IMR-90 (cell line): ENCODE results near the gene NME4. TPM values are rescaled to one million over a fixed set of nuclear protein-coding genes. Genes with fewer than 3 reads are reported as not detected.

Source experiments
- ATAC-seq: fragments of 200-7000 bp; cut with Tn5 transposase; 2 replicates; pipeline ENCODE4 v1.9.1; 2020; ENCODE audit warnings: low read depth, mild to moderate bottlenecking, moderate library complexity
- BruUV-seq: library from RNA; stranded (reverse); fragments of 400-500 nt; replicated peaks from 2 replicates; lab custom pipeline; 2021; lab: Mats Ljungman, UMichigan
- CTCF ChIA-PET: fragments of 300-600 bp; formaldehyde crosslinking; extraction: SDS; loops from one replicate; lab custom pipeline; 2021; ENCODE audit warnings: antibody characterized with exemption; lab: Yijun Ruan, JAX
- POLR2A ChIA-PET: fragments of 300-600 bp; sonication (Branson Sonifier 250); formaldehyde crosslinking; loops from one replicate; lab custom pipeline; 2022; ENCODE audit warnings: antibody characterized with exemption; ENCODE audit not compliant: unreplicated experiment; lab: Charles Lee
- DNase-seq: peaks from one replicate; pipeline ENCODE4 v3.0.0; 2013
- H2AFZ ChIP-seq: replicated peaks from 2 replicates; pipeline ENCODE3; 2013; ENCODE audit warnings: low read length, mild to moderate bottlenecking; ENCODE audit not compliant: poor library complexity
- H2AK5ac ChIP-seq: 2 replicates; pipeline ENCODE4 v1.6.1; 2013; ENCODE audit warnings: low read depth, low read length, inconsistent platforms
- H2AK9ac ChIP-seq: replicated peaks from 2 replicates; pipeline ENCODE3; 2013; ENCODE audit warnings: mild to moderate bottlenecking, low read depth, low read length, moderate library complexity; ENCODE audit not compliant: poor library complexity
- H2BK120ac ChIP-seq: 2 replicates; pipeline ENCODE4 v1.6.1; 2013; ENCODE audit warnings: low read depth, low read length, inconsistent platforms
- H2BK15ac ChIP-seq: 3 replicates; pipeline ENCODE4 v1.6.1; 2013; ENCODE audit warnings: low read depth, low read length, inconsistent platforms
- H2BK20ac ChIP-seq: 2 replicates; pipeline ENCODE4 v1.6.1; 2013; ENCODE audit warnings: low read depth, mild to moderate bottlenecking, inconsistent platforms, low read length, moderate library complexity
- H2BK5ac ChIP-seq: 2 replicates; pipeline ENCODE4 v1.6.1; 2013; ENCODE audit warnings: mild to moderate bottlenecking, low read depth, low read length, inconsistent platforms; ENCODE audit not compliant: poor library complexity, severe bottlenecking
- H3K14ac ChIP-seq: replicated peaks from 2 replicates; pipeline ENCODE4 v1.6.1; 2013; ENCODE audit warnings: low read depth, low read length, inconsistent platforms
- H3K18ac ChIP-seq: 2 replicates; pipeline ENCODE4 v1.6.1; 2013; ENCODE audit warnings: low read depth, low read length, control low read depth
- H3K23ac ChIP-seq: 2 replicates; pipeline ENCODE4 v1.6.1; 2013; ENCODE audit warnings: low read depth, low read length, inconsistent platforms
- H3K27ac ChIP-seq: 2 replicates; pipeline ENCODE4 v1.5.1; 2013; ENCODE audit warnings: mild to moderate bottlenecking, control low read depth, low read length; ENCODE audit not compliant: insufficient read depth
- H3K27me3 ChIP-seq: 2 replicates; pipeline ENCODE4 v1.6.1; 2013; ENCODE audit warnings: low read length; ENCODE audit not compliant: control insufficient read depth, insufficient read depth
- H3K36me3 ChIP-seq: 2 replicates; pipeline ENCODE4 v1.6.1; 2013; ENCODE audit warnings: low read length, mixed read lengths; ENCODE audit not compliant: control insufficient read depth, insufficient read depth
- H3K4ac ChIP-seq: 2 replicates; pipeline ENCODE4 v1.6.1; 2013; ENCODE audit warnings: low read depth, low read length, inconsistent platforms
- H3K4me1 ChIP-seq: 2 replicates; pipeline ENCODE4 v1.6.1; 2013; ENCODE audit warnings: low read length, mixed read lengths; ENCODE audit not compliant: control insufficient read depth, insufficient read depth
- H3K4me2 ChIP-seq: 2 replicates; pipeline ENCODE4 v1.6.1; 2013; ENCODE audit warnings: low read depth, mild to moderate bottlenecking, control low read depth, low read length, moderate library complexity
- H3K4me3 ChIP-seq: 2 replicates; pipeline ENCODE4 v1.5.1; 2013; ENCODE audit warnings: low read depth, mild to moderate bottlenecking, control low read depth, low read length, moderate library complexity; ENCODE audit not compliant: insufficient read depth
- H3K56ac ChIP-seq: 2 replicates; pipeline ENCODE4 v1.6.1; 2013; ENCODE audit warnings: low read length, inconsistent platforms; ENCODE audit not compliant: insufficient read depth; ENCODE audit errors: extremely low read depth
- H3K79me1 ChIP-seq, 2 experiments: 2 replicates each; pipeline ENCODE4 v1.6.1; 2013; ENCODE audit warnings: low read length in 2 of 2, inconsistent platforms in 1 of 2, low read depth in 1 of 2
- H3K9ac ChIP-seq: 2 replicates; pipeline ENCODE4 v1.6.1; 2013; ENCODE audit warnings: low read depth, low read length, control low read depth
- H3K9me1 ChIP-seq: 2 replicates; pipeline ENCODE4 v1.6.1; 2013; ENCODE audit warnings: low read length, inconsistent platforms; ENCODE audit not compliant: insufficient read depth
- H3K9me3 ChIP-seq: 2 replicates; pipeline ENCODE4 v1.6.1; 2013; ENCODE audit warnings: low read length; ENCODE audit not compliant: control insufficient read depth, insufficient read depth
- H4K20me1 ChIP-seq: 2 replicates; pipeline ENCODE4 v1.6.1; 2013; ENCODE audit warnings: low read length, inconsistent platforms; ENCODE audit not compliant: insufficient read depth
- H4K5ac ChIP-seq: 2 replicates; pipeline ENCODE4 v1.6.1; 2013; ENCODE audit warnings: mild to moderate bottlenecking, low read depth, low read length, control low read depth
- H4K8ac ChIP-seq, 2 experiments: 2 replicates each; pipeline ENCODE4 v1.6.1; 2013; ENCODE audit warnings: low read depth in 2 of 2, low read length in 2 of 2, control low read depth in 1 of 2, inconsistent platforms in 1 of 2
- H4K91ac ChIP-seq: 2 replicates; pipeline ENCODE4 v1.6.1; 2013; ENCODE audit warnings: low read depth, low read length, inconsistent platforms; ENCODE audit not compliant: insufficient read depth
- BHLHE40 ChIP-seq: fragments of 150-350 bp; IDR thresholded peaks from 2 replicates; pipeline ENCODE4 v1.6.1; 2016; ENCODE audit warnings: mild to moderate bottlenecking, low read depth, low read length
- CEBPB ChIP-seq: IDR thresholded peaks from 2 replicates; pipeline ENCODE4 v1.6.1; 2012; ENCODE audit warnings: low read depth, low read length, improper control_type of control experiment
- CHD1 ChIP-seq: IDR thresholded peaks from 2 replicates; pipeline ENCODE4 v1.6.1; 2012; ENCODE audit warnings: low read depth, low read length, improper control_type of control experiment
- FOS ChIP-seq: fragments of 150-350 bp; IDR thresholded peaks from 2 replicates; pipeline ENCODE4 v1.6.1; 2016; ENCODE audit warnings: low read depth, low read length
- MAZ ChIP-seq: IDR thresholded peaks from 2 replicates; pipeline ENCODE4 v1.6.1; 2012; ENCODE audit warnings: low read depth, mild to moderate bottlenecking, low read length, improper control_type of control experiment, moderate library complexity, borderline replicate concordance
- MXI1 ChIP-seq: IDR thresholded peaks from 2 replicates; pipeline ENCODE4 v1.6.1; 2012; ENCODE audit warnings: low read depth, mild to moderate bottlenecking, low read length, moderate library complexity, borderline replicate concordance
- NFE2L2 ChIP-seq: fragments of 150-350 bp; IDR thresholded peaks from 2 replicates; pipeline ENCODE4 v1.6.1; 2016; ENCODE audit warnings: low read depth, mild to moderate bottlenecking, low read length
- RAD21 ChIP-seq: IDR thresholded peaks from 2 replicates; pipeline ENCODE4 v1.6.1; 2012; ENCODE audit warnings: low read length, improper control_type of control experiment
- RCOR1 ChIP-seq: IDR thresholded peaks from 2 replicates; pipeline ENCODE4 v1.6.1; 2012; ENCODE audit warnings: mild to moderate bottlenecking, low read length, improper control_type of control experiment; ENCODE audit not compliant: insufficient replicate concordance
- RFX5 ChIP-seq: IDR thresholded peaks from 2 replicates; pipeline ENCODE4 v1.8.0; 2012; ENCODE audit warnings: low read depth, mild to moderate bottlenecking, low read length, moderate library complexity
- WGBS, 2 experiments: methylation state at CpG; one replicate each; pipeline versions ENCODE4 v1.1.5 to v1.1.7; 2013; ENCODE audit warnings: missing lambda C conversion rate in 2 of 2; ENCODE audit not compliant: insufficient read length in 1 of 2; ENCODE audit errors: extremely low coverage in 2 of 2; 5-methylcytosine and 5-hydroxymethylcytosine counted together
- dilution Hi-C: fragments of 300-500 bp; cut with HindIII; formaldehyde crosslinking; loops from one replicate; pipeline ENCODE4 v1.14.3; 2018; ENCODE audit warnings: low sequenced_read_pairs; ENCODE audit not compliant: unreplicated experiment
- in situ Hi-C: fragments of 300-500 bp; cut with MboI; formaldehyde crosslinking; loops from 3 replicates; pipeline ENCODE4 v1.14.3; 2019; ENCODE audit warnings: low sequenced_read_pairs, inconsistent platforms, mixed read lengths
- intact Hi-C: fragments of 100-400 bp; cut with micrococcal nuclease; formaldehyde crosslinking; loops from 2 replicates; pipeline ENCODE4 v1.10.0; 2022
- polyA plus RNA-seq, 3 experiments: library from polyadenylated mRNA; depleted of rRNA; stranded (reverse); fragments of >200 nt; gene quantifications; 2 replicates each; pipeline ENCODE4 v1.2.3, GENCODE V29; 2012; ENCODE audit warnings: low replicate concordance in 1 of 3
- total RNA-seq: library from RNA; depleted of rRNA; stranded (reverse); fragments of >200 nt; gene quantifications from 2 replicates; pipeline ENCODE4 v1.2.3, GENCODE V29; 2012

The NME4 gene
- total and polyA plus RNA-seq, 2 of the 4 experiments (the other 2 are of a cell fraction): 124 to 288 TPM

- Histone ChIP-seq H2BK20ac (no peak overlapping the region), H2AK5ac (no peak overlapping the region), H2BK5ac (no peak overlapping the region), H2AK9ac (no peak overlapping the region), H3K4ac (no peak overlapping the region), H2BK120ac (no peak overlapping the region), H3K79me1 (peaks cover 30 to 72% of the 10 kb centered on the region in 2 experiments), H3K14ac (no peak overlapping the region), H3K36me3 (0 out of 2 replicates have a peak, but pooled peaks cover 3% of the 10 kb centered on the region), H3K4me1 (no peaks in the 10 kb centered on the region), H2AFZ (no peak overlapping the region), H3K4me2 (no peak overlapping the region), H4K5ac (no peak overlapping the region), H4K8ac (no peak overlapping the region), H3K23ac (no peak overlapping the region), H3K9ac (no peak overlapping the region), H3K27ac (no peak overlapping the region), H3K18ac (no peak overlapping the region), H4K20me1 (peaks cover 59% of the 10 kb centered on the region), H3K27me3 (no peaks in the 10 kb centered on the region), H3K4me3 (no peak overlapping the region), H2BK15ac (no peak overlapping the region), H3K9me1 (peaks cover 17% of the 10 kb centered on the region), H3K9me3 (no peaks in the 10 kb centered on the region), H4K91ac (no peak overlapping the region), H3K56ac (no peak overlapping the region)
- ATAC-seq: no peak
- POLR2A ChIA-PET: no interaction called here
- CTCF ChIA-PET: no interaction called here
- intact Hi-C loops (no loop called here), in situ Hi-C loops (no loop called here), dilution Hi-C loops (no loop called here)
- DNase-seq: no peak
- 90% methylated on average over 2 of the region's 10 CpGs; no CpG with 5 or more reads in 1 of the 2 experiments for WGBS, 2 experiments
- no TSS peak for BruUV-seq
- TF ChIP-seq RFX5 (no peak), NFE2L2 (no peak), BHLHE40 (no peak), FOS (no peak), RCOR1 (no peak), RAD21 (no peak), CEBPB (no peak), CHD1 (no peak), MXI1 (no peak), MAZ (no peak)
Measured at GRCh38 chr16:444027-444426, 47.0 kb downstream of the NME4 start.
